Uterus (tissue), 4 donors: ENCODE data around the gene SERPINA1. TPM values are rescaled to one million over a fixed set of nuclear protein-coding genes. Genes with fewer than 3 reads are reported as not detected.

ENCODE experiments used
- DNase-seq, 2 donors: peaks; one replicate each; pipeline ENCODE4 v3.0.0-alpha.2; 2019 to 2020
- H3K27ac ChIP-seq, 2 donors: fragments of 200-600 bp; sonication (generic); 1 replicate in 1 of 2; 2 replicates in 1 of 2; pipeline ENCODE4 v1.5.1; 2016 to 2018
- H3K27me3 ChIP-seq, 2 donors: fragments of 200-600 bp; sonication (generic); one replicate each; pipeline ENCODE4 v1.5.1; 2018 to 2019; ENCODE audit warnings: control low read depth in 1 of 2
- H3K36me3 ChIP-seq, 2 donors: fragments of 200-600 bp; sonication (generic); one replicate each; pipeline ENCODE4 v1.5.1; 2019; ENCODE audit warnings: control low read depth in 1 of 2
- H3K4me1 ChIP-seq, 2 donors: fragments of 200-600 bp; sonication (generic); one replicate each; pipeline ENCODE4 v1.5.1; 2018 to 2019; ENCODE audit warnings: control low read depth in 1 of 2
- H3K4me3 ChIP-seq, 2 donors: fragments of 200-600 bp; sonication (generic); 1 replicate in 1 of 2; 2 replicates in 1 of 2; pipeline ENCODE4 v1.5.1; 2018 to 2019; ENCODE audit warnings: mild to moderate bottlenecking in 1 of 2
- H3K9me3 ChIP-seq, 2 donors: fragments of 200-600 bp; sonication (generic); one replicate each; pipeline ENCODE4 v1.5.1; 2019; ENCODE audit warnings: control low read depth in 1 of 2
- CTCF ChIP-seq, 4 experiments: fragments of 200-600 bp in 2 of 4; fragments of 450-650 bp in 2 of 4; sonication (generic) in 2 of 4; IDR thresholded peaks; one replicate each; pipeline ENCODE4 v1.5.1; 2016 to 2019; ENCODE audit warnings: antibody characterized with exemption in 4 of 4, mild to moderate bottlenecking in 2 of 4, moderate library complexity in 1 of 4
- POLR2A ChIP-seq, 2 donors: fragments of 450-650 bp; IDR thresholded peaks; one replicate each; pipeline ENCODE4 v1.6.1; 2016; ENCODE audit warnings: antibody characterized with exemption in 2 of 2, mild to moderate bottlenecking in 1 of 2, moderate library complexity in 1 of 2
- intact Hi-C: fragments of 100-400 bp; cut with DNase I; formaldehyde crosslinking; loops from one replicate; pipeline ENCODE4 v1.15.1; 2023; ENCODE audit warnings: low total_unique reads
- total RNA-seq, 4 donors: library from RNA; depleted of rRNA in 3 of 4; stranded (reverse); fragments of >200 nt in 3 of 4; gene quantifications; one replicate each; pipeline versions ENCODE4 v1.1.0 to v1.2.4, GENCODE V29; 2014 to 2023
- donor health status: DM: yes; HTN: yes; CAD: no.

Gene SERPINA1
- total RNA-seq, 4 donors from 2014 or later, result 0.88 to 6.6 (median 4.9) TPM; not detected in 1

DNA sequence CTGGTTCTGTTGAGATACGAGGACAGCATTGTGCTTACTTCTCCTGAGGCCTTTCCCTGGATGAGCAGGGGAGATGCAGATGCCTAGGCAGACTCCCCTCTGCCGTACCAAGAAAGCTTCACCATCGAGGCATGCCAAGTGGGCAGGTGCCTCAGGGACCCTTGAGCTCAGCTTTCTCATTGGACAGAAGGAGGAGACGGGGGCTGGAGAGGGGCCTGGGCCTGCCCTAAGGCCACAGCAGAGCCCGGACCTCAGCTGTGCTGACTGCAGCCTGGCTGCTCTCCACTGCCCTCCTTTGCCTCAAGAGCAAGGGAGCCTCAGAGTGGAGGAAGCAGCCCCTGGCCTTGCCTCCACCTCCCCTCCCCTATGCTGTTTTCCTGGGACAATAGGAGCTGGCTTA, 23.4 kb downstream of the SERPINA1 start:
- Histone ChIP-seq H3K4me3 (no peak overlapping the region), H3K27ac (no peak overlapping the region), H3K27me3 (no peaks in the 10 kb centered on the region), H3K36me3 (no peaks in the 10 kb centered on the region), H3K9me3 (no peaks in the 10 kb centered on the region), H3K4me1 (no peaks in the 10 kb centered on the region)
- no peak for TF ChIP-seq POLR2A (IDR thresholded peaks at IDR 0.05)
- no peak for TF ChIP-seq CTCF (IDR thresholded peaks at IDR 0.05)
- no peak for DNase-seq
- intact Hi-C loops, result no loop called here

DNA sequence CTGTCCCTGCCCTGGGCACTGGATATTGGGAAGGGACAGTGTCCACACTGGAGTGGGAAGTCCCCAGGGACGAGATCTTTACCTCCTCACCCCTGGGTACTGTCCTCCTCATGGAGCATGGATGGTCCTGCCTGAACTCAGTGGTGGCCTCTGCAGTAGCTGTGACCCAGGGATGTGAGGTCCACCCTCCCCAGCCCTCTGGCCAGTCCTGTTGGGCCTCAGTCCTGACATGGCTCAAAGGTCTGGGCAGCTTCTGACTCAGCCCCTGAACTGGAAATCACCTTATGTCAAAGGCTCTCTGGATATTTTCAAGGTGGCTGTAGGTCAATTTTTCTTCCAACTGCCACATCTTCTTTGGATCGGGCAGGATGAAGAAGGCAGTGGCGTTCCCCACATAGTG, 24.4 kb downstream of the SERPINA1 start:
- intact Hi-C loops, result no loop called here

GRCh38 chr14:94363151-94363624, 25.2 kb downstream of the SERPINA1 start:
- Histone ChIP-seq H3K27ac (no peak overlapping the region), H3K4me3 (no peak overlapping the region), H3K4me1 (no peaks in the 10 kb centered on the region), H3K36me3 (no peaks in the 10 kb centered on the region), H3K9me3 (no peaks in the 10 kb centered on the region), H3K27me3 (no peaks in the 10 kb centered on the region)
- intact Hi-C loops, result loop anchor here (2.0 kb wide), 1 partner anchor 16 kb away; no protein-coding TSS in a partner anchor
- DNase-seq, result no peak
- TF ChIP-seq CTCF (IDR thresholded peaks at IDR 0.05), result no peak

More for the DNA sequence above, 24.4 kb downstream of the SERPINA1 start:
- DNase-seq, result no peak
- H3K4me1 ChIP-seq, result no peaks in the 10 kb centered on the region
- H3K27ac ChIP-seq, result no peak overlapping the region
- H3K27me3 ChIP-seq, result no peaks in the 10 kb centered on the region
- TF ChIP-seq CTCF (IDR thresholded peaks at IDR 0.05) (no peak), POLR2A (IDR thresholded peaks at IDR 0.05) (no peak)
- no peak overlapping the region for H3K4me3 ChIP-seq
- H3K9me3 ChIP-seq, result no peaks in the 10 kb centered on the region
- no peaks in the 10 kb centered on the region for H3K36me3 ChIP-seq

- TF ChIP-seq CTCF (IDR thresholded peaks at IDR 0.05), result no peak
- no peak for TF ChIP-seq POLR2A (IDR thresholded peaks at IDR 0.05)
- no peak overlapping the region for H3K4me3 ChIP-seq
- no peak for DNase-seq
- intact Hi-C loops, result loop anchor here (2.0 kb wide), 1 partner anchor 16 kb away; no protein-coding TSS in a partner anchor
- no peaks in the 10 kb centered on the region for H3K4me1 ChIP-seq
- H3K36me3 ChIP-seq, result no peaks in the 10 kb centered on the region
- H3K9me3 ChIP-seq, result no peaks in the 10 kb centered on the region
- H3K27me3 ChIP-seq, result no peaks in the 10 kb centered on the region
- H3K27ac ChIP-seq, result no peak overlapping the region
These were observed 25.7 kb downstream of the SERPINA1 start for GRCh38 chr14:94362614-94363133.

DNA sequence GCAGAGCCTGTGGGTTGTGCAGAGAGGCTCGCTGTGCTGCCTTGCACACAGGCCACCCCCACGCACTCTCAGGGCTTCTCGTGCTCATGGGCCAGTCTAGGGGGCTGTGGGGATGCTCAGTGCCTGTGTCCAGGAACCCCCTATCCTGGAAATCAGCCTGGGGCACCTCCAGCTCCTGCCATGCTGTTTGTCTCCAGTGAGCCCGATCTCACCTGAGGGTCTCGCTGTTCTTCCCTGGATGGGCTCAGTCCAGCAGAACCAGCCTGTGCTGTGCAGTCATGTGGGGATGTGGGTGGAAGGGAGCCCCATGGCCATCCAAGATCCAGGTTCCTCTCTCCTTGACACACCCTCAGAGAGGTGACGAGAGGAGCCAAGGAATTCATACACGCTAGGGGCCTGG, 26.7 kb downstream of the SERPINA1 start:
- no peak for DNase-seq
- Histone ChIP-seq H3K27ac (no peak overlapping the region), H3K27me3 (no peaks in the 10 kb centered on the region), H3K4me3 (no peak overlapping the region), H3K4me1 (no peaks in the 10 kb centered on the region), H3K9me3 (no peaks in the 10 kb centered on the region), H3K36me3 (no peaks in the 10 kb centered on the region)
- intact Hi-C loops, result loop anchor here (2.0 kb wide), 1 partner anchor 17 kb away; no protein-coding TSS in a partner anchor
- TF ChIP-seq CTCF (IDR thresholded peaks at IDR 0.05) (no peak), POLR2A (IDR thresholded peaks at IDR 0.05) (no peak)
